Measurements from ENCODE around the gene CC2D2A.
"Not testable (repeated sequence)": the region's sequence is repeated elsewhere in the genome, so short reads cannot be mapped to it uniquely, and the experiment has no call there.

DNA sequence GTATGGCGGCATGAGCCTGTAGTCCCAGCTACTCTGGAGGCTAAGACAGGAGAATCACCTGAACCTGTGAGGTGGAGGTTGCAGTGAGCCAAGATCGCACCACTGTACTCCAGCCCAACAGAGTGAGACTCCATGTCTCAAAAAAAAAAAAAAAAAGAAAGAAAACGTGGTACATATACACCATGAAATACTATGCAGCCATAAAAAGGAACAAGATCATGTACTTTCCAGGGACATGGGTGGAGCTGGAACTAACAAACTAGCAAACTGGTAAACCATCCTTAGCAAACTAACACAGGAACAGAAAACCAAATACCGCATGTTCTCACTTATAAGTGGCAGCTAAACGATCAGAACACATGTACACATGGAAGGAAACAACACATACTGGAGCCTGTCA is 147.7 kb downstream of the CC2D2A start:
- TF ChIP-seq POLR2A (IDR thresholded peaks at IDR 0.05; ENCODE audit: extremely low read depth, insufficient read length) = not testable (repeated sequence)
- TF ChIP-seq, protein P1, sequence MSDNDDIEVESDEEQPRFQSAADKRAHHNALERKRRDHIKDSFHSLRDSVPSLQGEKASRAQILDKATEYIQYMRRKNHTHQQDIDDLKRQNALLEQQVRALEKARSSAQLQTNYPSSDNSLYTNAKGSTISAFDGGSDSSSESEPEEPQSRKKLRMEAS (IDR thresholded peaks at IDR 0.05; ENCODE audit: low read depth, low read length) = not testable (repeated sequence)
- TF ChIP-seq, protein P2, sequence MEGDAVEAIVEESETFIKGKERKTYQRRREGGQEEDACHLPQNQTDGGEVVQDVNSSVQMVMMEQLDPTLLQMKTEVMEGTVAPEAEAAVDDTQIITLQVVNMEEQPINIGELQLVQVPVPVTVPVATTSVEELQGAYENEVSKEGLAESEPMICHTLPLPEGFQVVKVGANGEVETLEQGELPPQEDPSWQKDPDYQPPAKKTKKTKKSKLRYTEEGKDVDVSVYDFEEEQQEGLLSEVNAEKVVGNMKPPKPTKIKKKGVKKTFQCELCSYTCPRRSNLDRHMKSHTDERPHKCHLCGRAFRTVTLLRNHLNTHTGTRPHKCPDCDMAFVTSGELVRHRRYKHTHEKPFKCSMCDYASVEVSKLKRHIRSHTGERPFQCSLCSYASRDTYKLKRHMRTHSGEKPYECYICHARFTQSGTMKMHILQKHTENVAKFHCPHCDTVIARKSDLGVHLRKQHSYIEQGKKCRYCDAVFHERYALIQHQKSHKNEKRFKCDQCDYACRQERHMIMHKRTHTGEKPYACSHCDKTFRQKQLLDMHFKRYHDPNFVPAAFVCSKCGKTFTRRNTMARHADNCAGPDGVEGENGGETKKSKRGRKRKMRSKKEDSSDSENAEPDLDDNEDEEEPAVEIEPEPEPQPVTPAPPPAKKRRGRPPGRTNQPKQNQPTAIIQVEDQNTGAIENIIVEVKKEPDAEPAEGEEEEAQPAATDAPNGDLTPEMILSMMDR (IDR thresholded peaks at IDR 0.05; ENCODE audit: low read depth, low read length) = not testable (repeated sequence)
